Transverse colon (tissue), 4 donors: ENCODE results near the gene H2BK1. TPM values are rescaled to one million over a fixed set of nuclear protein-coding genes. Genes with fewer than 3 reads are reported as not detected.

Experiments used
- DNase-seq: peaks from one replicate; pipeline ENCODE4 v3.0.0-alpha.2; 2019
- H3K27ac ChIP-seq, 4 donors: fragments of 200-600 bp; sonication (generic); 2 replicates each; pipeline ENCODE4 v1.5.1; 2016 to 2018; ENCODE audit warnings: inconsistent platforms in 4 of 4
- H3K27me3 ChIP-seq: fragments of 200-600 bp; sonication (generic); 2 replicates; pipeline ENCODE4 v1.5.1; 2017; ENCODE audit warnings: inconsistent platforms
- H3K36me3 ChIP-seq, 4 donors: fragments of 200-600 bp; sonication (generic); 2 replicates each; pipeline ENCODE4 v1.5.1; 2017 to 2019; ENCODE audit warnings: inconsistent platforms in 4 of 4
- H3K4me1 ChIP-seq, 4 donors: fragments of 200-600 bp; sonication (generic); 2 replicates each; pipeline ENCODE4 v1.5.1; 2017 to 2020; ENCODE audit warnings: inconsistent platforms in 4 of 4
- H3K4me3 ChIP-seq, 4 donors: fragments of 200-600 bp; sonication (generic); 1 replicate in 1 of 4; 2 replicates in 3 of 4; pipeline versions ENCODE4 v1.5.1 to v1.6.1; 2017 to 2019; ENCODE audit warnings: inconsistent platforms in 4 of 4
- H3K9me3 ChIP-seq, 2 donors: fragments of 200-600 bp; sonication (generic); 2 replicates each; pipeline ENCODE4 v1.5.1; 2017 to 2019; ENCODE audit warnings: inconsistent platforms in 2 of 2
- EP300 ChIP-seq: sonication (generic); formaldehyde crosslinking; IDR thresholded peaks from one replicate; pipeline ENCODE4 v1.6.1; 2017; ENCODE audit warnings: antibody characterized with exemption, low read depth
- POLR2A ChIP-seq: fragments of 450-650 bp; IDR thresholded peaks from one replicate; pipeline ENCODE4 v1.6.1; 2016; ENCODE audit warnings: antibody characterized with exemption, mild to moderate bottlenecking, moderate library complexity
- POLR2AphosphoS5 ChIP-seq, 3 donors: sonication (generic); formaldehyde crosslinking; IDR thresholded peaks; one replicate each; pipeline ENCODE4 v1.6.1; 2016; ENCODE audit warnings: antibody characterized with exemption in 3 of 3
- WGBS, 2 donors: methylation state at CpG; one replicate each; pipeline ENCODE4 v1.1.5; 2018; ENCODE audit warnings: low coverage in 1 of 2; 5-methylcytosine and 5-hydroxymethylcytosine counted together
- in situ Hi-C, 4 donors: fragments of 200-750 bp; cut with MboI; loops; one replicate each; pipeline versions ENCODE4 v1.15.0 to v1.15.1; 2017; ENCODE audit warnings: low sequenced_read_pairs in 3 of 4, low pct_ligation_motif_present in 1 of 4, low pct_unique_long_range_greater_than_20kb in 1 of 4
- intact Hi-C: fragments of 100-400 bp; cut with DNase I; formaldehyde crosslinking; loops from one replicate; pipeline ENCODE4 v1.15.1; 2023; ENCODE audit warnings: low total_unique reads
- total RNA-seq, 4 donors: library from RNA; depleted of rRNA; stranded (reverse); fragments of >200 nt; gene quantifications; one replicate each; pipeline ENCODE4 v1.1.0, GENCODE V29; 2016
- TF ChIP-seq, protein P1 (sequence below), 5 experiments: fragments of 200-600 bp in 3 of 5; fragments of 450-650 bp in 2 of 5; sonication (generic) in 3 of 5; IDR thresholded peaks; 1 replicate in 2 of 5; 2 replicates in 3 of 5; pipeline ENCODE4 v1.5.1; 2016 to 2017; ENCODE audit warnings: antibody characterized with exemption in 5 of 5, inconsistent platforms in 3 of 5, mild to moderate bottlenecking in 2 of 5, moderate library complexity in 1 of 5

The H2BK1 gene
- total RNA-seq, 4 donors from 2014 or later, result not detected

DNA sequence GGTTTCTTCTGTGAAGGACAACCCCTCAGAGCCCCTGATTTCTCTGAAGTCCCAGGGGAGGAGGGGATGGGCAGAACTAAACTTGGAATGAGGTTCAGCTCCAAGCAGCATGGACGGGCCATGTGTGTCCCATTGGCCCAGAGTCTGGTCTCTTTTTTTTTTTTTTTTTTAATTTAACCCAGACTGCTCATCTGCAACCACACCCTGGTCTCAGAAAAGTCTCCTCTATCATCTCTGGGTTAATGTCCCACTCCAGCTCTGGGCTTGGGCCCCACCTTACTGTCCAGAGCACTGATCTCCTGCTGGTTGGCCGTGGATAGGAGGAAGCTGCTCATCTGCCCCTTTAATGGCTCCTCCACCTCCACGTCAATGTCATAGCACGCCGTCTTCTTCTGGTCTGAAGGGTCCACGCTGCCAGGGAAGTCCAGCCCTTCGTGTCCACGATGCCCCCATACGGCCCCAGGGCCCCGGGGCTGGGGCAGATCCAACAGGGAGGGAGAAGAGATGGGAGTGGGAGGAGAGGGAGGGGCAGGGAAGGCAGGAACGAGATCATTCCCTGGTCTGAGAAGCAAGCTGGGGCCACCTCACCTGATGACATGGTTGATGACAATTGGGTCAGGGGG is 29.7 kb upstream of the H2BK1 start:
- no peak for DNase-seq
- peaks cover 7 to 18% (median 10%) of the 10 kb centered on the region in 4 donors for H3K4me1 ChIP-seq
- no peak overlapping the region for H3K4me3 ChIP-seq
- WGBS, 2 donors, result 75 to 86% methylated on average over 1 to 11 of the region's 11 CpGs
- intact Hi-C loops, result no loop called here
- H3K27me3 ChIP-seq, result peaks cover 14% of the 10 kb centered on the region
- H3K27ac ChIP-seq, result no peak overlapping the region
- in situ Hi-C loops, result no loop called here
- H3K36me3 ChIP-seq, result peaks cover 0 to 27% (median 4%) of the 10 kb centered on the region in 4 donors
- TF ChIP-seq POLR2A (no peak), EP300 (no peak), POLR2AphosphoS5 (IDR thresholded peaks at IDR 0.05) (no peak)
- TF ChIP-seq, protein P1, sequence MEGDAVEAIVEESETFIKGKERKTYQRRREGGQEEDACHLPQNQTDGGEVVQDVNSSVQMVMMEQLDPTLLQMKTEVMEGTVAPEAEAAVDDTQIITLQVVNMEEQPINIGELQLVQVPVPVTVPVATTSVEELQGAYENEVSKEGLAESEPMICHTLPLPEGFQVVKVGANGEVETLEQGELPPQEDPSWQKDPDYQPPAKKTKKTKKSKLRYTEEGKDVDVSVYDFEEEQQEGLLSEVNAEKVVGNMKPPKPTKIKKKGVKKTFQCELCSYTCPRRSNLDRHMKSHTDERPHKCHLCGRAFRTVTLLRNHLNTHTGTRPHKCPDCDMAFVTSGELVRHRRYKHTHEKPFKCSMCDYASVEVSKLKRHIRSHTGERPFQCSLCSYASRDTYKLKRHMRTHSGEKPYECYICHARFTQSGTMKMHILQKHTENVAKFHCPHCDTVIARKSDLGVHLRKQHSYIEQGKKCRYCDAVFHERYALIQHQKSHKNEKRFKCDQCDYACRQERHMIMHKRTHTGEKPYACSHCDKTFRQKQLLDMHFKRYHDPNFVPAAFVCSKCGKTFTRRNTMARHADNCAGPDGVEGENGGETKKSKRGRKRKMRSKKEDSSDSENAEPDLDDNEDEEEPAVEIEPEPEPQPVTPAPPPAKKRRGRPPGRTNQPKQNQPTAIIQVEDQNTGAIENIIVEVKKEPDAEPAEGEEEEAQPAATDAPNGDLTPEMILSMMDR (IDR thresholded peaks at IDR 0.05), result no peak
- no peaks in the 10 kb centered on the region for H3K9me3 ChIP-seq

DNA sequence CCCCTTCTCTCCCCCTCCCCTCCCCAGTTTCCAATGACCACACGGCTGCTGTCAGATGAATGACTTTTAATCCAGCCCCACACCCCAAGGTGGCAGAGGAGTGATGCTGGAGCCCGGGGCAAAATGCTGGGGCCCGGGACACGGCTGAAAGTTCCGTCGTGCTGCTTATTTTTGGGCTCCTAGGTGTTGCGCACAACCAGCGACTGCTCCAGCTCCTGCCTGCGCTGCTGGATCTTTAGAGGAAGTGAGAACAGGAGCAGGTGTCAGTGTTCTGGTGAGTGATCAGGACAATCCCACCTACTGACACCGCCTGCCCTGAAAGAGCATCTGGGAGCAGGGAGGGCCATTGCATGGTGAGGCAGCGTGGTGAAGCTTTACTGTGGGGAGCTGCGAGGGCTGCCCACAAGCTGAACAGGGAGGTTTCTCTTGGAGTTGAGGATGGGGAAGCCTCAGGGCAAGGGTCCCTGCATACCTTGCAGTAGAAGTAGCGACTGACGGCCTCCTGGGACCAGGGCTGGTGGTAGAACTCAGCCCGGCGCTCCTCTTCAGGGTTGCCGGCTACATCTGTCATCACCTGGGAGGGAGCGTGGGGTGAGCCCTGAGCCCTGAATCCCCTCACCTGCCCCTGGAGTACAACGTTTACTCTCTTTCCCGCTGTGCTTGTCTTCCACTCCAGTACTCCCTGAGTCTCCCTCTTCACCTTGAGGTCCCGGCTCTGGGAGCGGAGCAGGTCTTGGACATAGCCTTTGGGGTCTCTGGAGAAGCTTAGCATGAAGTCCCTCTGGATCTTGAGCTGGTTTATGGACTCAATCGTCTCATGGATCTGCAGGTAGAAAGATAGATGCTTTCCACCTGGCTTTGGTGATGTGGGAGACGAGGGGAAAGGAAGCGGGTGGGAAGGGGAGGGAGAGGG is 28.9 kb upstream of the H2BK1 start:
- WGBS, 2 donors, result 89% methylated on average over 25 of the region's 25 CpGs; no CpG with 5 or more reads in 1 of the 2 donors
- no peak overlapping the region for H3K4me3 ChIP-seq
- in situ Hi-C loops (no loop called here), intact Hi-C loops (no loop called here)
- peaks cover under 1 to 13% (median 3%) of the 10 kb centered on the region in 4 donors for H3K4me1 ChIP-seq
- peaks cover 0 to 27% (median 4%) of the 10 kb centered on the region in 4 donors for H3K36me3 ChIP-seq
- H3K27me3 ChIP-seq, result peaks cover 8% of the 10 kb centered on the region
- no peaks in the 10 kb centered on the region for H3K9me3 ChIP-seq
- TF ChIP-seq EP300 (no peak), POLR2A (no peak), POLR2AphosphoS5 (IDR thresholded peaks at IDR 0.05) (no peak)
- TF ChIP-seq, protein P1 (IDR thresholded peaks at IDR 0.05), result no peak
- no peak for DNase-seq
- H3K27ac ChIP-seq, result no peak overlapping the region

DNA sequence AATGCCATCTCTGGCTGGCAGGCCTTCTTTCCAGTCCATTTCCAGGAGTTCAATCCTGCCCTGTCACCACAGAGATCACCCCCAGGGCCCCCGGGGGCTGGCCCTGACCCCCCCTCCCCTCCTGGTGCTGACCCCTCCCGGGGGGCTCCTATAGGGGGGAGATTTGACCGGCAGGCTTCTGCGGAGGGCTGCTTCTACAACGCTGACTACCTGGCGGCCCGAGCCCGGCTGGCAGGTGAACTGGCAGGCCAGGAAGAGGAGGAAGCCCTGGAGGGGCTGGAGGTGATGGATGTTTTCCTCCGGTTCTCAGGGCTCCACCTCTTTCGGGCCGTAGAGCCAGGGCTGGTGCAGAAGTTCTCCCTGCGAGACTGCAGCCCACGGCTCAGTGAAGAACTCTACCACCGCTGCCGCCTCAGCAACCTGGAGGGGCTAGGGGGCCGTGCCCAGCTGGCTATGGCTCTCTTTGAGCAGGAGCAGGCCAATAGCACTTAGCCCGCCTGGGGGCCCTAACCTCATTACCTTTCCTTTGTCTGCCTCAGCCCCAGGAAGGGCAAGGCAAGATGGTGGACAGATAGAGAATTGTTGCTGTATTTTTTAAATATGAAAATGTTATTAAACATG is 28.0 kb upstream of the H2BK1 start:
- TF ChIP-seq POLR2AphosphoS5 (IDR thresholded peaks at IDR 0.05), result no peak
- TF ChIP-seq, protein P1 (IDR thresholded peaks at IDR 0.05), result no peak
- DNase-seq, result no peak
- no peaks in the 10 kb centered on the region for H3K9me3 ChIP-seq
- 77% methylated on average over 17 of the region's 17 CpGs; no CpG with 5 or more reads in 1 of the 2 donors for WGBS, 2 donors
- no peak overlapping the region for H3K4me3 ChIP-seq
- in situ Hi-C loops, result no loop called here
- H3K27me3 ChIP-seq, result no peaks in the 10 kb centered on the region
- H3K4me1 ChIP-seq, result peaks cover 6 to 13% (median 9%) of the 10 kb centered on the region in 4 donors
- no peak overlapping the region for H3K27ac ChIP-seq
- intact Hi-C loops, result no loop called here
- peaks cover 0 to 27% (median 4%) of the 10 kb centered on the region in 4 donors for H3K36me3 ChIP-seq
